Lower leg skin (tissue), 4 donors: ENCODE measurements around the gene SMOC1. TPM values are rescaled to one million over a fixed set of nuclear protein-coding genes. Genes with fewer than 3 reads are reported as not detected.

Experiments
- DNase-seq, 2 donors: peaks; one replicate each; pipeline ENCODE4 v3.0.0-alpha.2; 2019; ENCODE audit warnings: low spot score in 2 of 2
- H3K4me3 ChIP-seq: fragments of 200-600 bp; sonication (generic); 2 replicates; pipeline ENCODE4 v1.5.1; 2017; ENCODE audit warnings: mild to moderate bottlenecking, low read depth; ENCODE audit not compliant: poor library complexity, severe bottlenecking
- CTCF ChIP-seq, 3 donors: fragments of 450-650 bp; IDR thresholded peaks; one replicate each; pipeline ENCODE4 v1.5.1; 2016; ENCODE audit warnings: antibody characterized with exemption in 3 of 3, mild to moderate bottlenecking in 3 of 3, moderate library complexity in 2 of 3
- POLR2A ChIP-seq, 2 donors: fragments of 450-650 bp; IDR thresholded peaks; one replicate each; pipeline ENCODE4 v1.6.1; 2016 to 2017; ENCODE audit warnings: antibody characterized with exemption in 2 of 2, mild to moderate bottlenecking in 1 of 2, moderate library complexity in 1 of 2
- WGBS, 2 donors: methylation state at CpG; one replicate each; pipeline ENCODE4 v1.1.5; 2018; 5-methylcytosine and 5-hydroxymethylcytosine counted together
- intact Hi-C: fragments of 100-400 bp; cut with DNase I; formaldehyde crosslinking; loops from one replicate; pipeline ENCODE4 v1.15.0; 2023; ENCODE audit warnings: low total_unique reads
- total RNA-seq, 4 donors: library from RNA; depleted of rRNA; stranded (reverse); fragments of >200 nt; gene quantifications; one replicate each; pipeline ENCODE4 v1.1.0, GENCODE V29; 2016

SMOC1 gene
- total RNA-seq: 1 to 10 TPM; 1.1 to 5.4 (median 1.9) TPM

GRCh38 chr14:69879175-69880043 lies at the start of gene SMOC1:
TSS of gene SMOC1 (plus strand) at chr14:69879416. CDS start at chr14:69879679, 263 bp downstream.
- intact Hi-C loops: no loop called here
- TF ChIP-seq CTCF (IDR thresholded peaks at IDR 0.05): no peak
- no peak for TF ChIP-seq POLR2A (IDR thresholded peaks at IDR 0.05)
- 3% methylated on average over 15 to 56 of the region's 67 CpGs for WGBS, 2 donors
- H3K4me3 ChIP-seq: no peak within 1 kb of the TSS
- no peak for DNase-seq

GRCh38 chr14:69838881-69839416 lies 40.3 kb upstream of the SMOC1 start:
- 72 to 80% methylated on average over 3 of the region's 3 CpGs for WGBS, 2 donors
- intact Hi-C loops: no loop called here
- no peak overlapping the region for H3K4me3 ChIP-seq
- no peak for TF ChIP-seq POLR2A (IDR thresholded peaks at IDR 0.05)
- no peak for TF ChIP-seq CTCF (IDR thresholded peaks at IDR 0.05)
- no peak for DNase-seq

GRCh38 chr14:69839661-69840060 lies 39.6 kb upstream of the SMOC1 start:
- 88 to 92% methylated on average over 3 of the region's 3 CpGs for WGBS, 2 donors
- no peak for DNase-seq
- no peak overlapping the region for H3K4me3 ChIP-seq
- intact Hi-C loops: no loop called here
- TF ChIP-seq POLR2A (IDR thresholded peaks at IDR 0.05): no peak
- TF ChIP-seq CTCF (IDR thresholded peaks at IDR 0.05): peak in 1 of 3 donors; percentile 13

GRCh38 chr14:69841656-69842055 lies 37.6 kb upstream of the SMOC1 start:
- intact Hi-C loops: no loop called here
- no peak overlapping the region for H3K4me3 ChIP-seq
- WGBS, 2 donors: 35 to 42% methylated on average over 5 of the region's 5 CpGs
- no peak for DNase-seq
- no peak for TF ChIP-seq CTCF (IDR thresholded peaks at IDR 0.05)
- no peak for TF ChIP-seq POLR2A (IDR thresholded peaks at IDR 0.05)

- TF ChIP-seq CTCF (IDR thresholded peaks at IDR 0.05) (no peak), POLR2A (IDR thresholded peaks at IDR 0.05) (no peak)
- intact Hi-C loops: no loop called here
- H3K4me3 ChIP-seq: no peak overlapping the region
- 59 to 71% methylated on average over 13 of the region's 13 CpGs for WGBS, 2 donors
- no peak for DNase-seq
Observed at GRCh38 chr14:69842686-69843420, 36.4 kb upstream of the SMOC1 start.
